H9 (cell line): ENCODE data around the gene NR3C2. TPM values are rescaled to one million over a fixed set of nuclear protein-coding genes. Genes with fewer than 3 reads are reported as not detected.

Experiments used
- DNase-seq: peaks from one replicate; pipeline ENCODE4 v3.0.0-alpha.2; 2017
- H2AFZ ChIP-seq: one replicate; pipeline ENCODE4 v1.6.1; 2013; ENCODE audit warnings: mild to moderate bottlenecking, low read length, control low read depth, moderate library complexity
- H2AK5ac ChIP-seq: 2 replicates; pipeline ENCODE4 v1.6.1; 2013; ENCODE audit warnings: low read length, control low read depth, mixed read lengths; ENCODE audit not compliant: insufficient read length
- H2BK120ac ChIP-seq: one replicate; pipeline ENCODE4 v1.6.1; 2013; ENCODE audit warnings: low read depth, mild to moderate bottlenecking, low read length, control low read depth, inconsistent platforms; ENCODE audit not compliant: poor library complexity, severe bottlenecking
- H2BK12ac ChIP-seq: 2 replicates; pipeline ENCODE4 v1.6.1; 2013; ENCODE audit warnings: low read length, control low read depth, mixed read lengths, low read depth; ENCODE audit not compliant: insufficient read length
- H2BK15ac ChIP-seq: 2 replicates; pipeline ENCODE4 v1.6.1; 2013; ENCODE audit warnings: low read depth, low read length, control low read depth
- H2BK20ac ChIP-seq: one replicate; pipeline ENCODE4 v1.6.1; 2013; ENCODE audit warnings: low read depth, mild to moderate bottlenecking, low read length, control low read depth, inconsistent platforms; ENCODE audit not compliant: poor library complexity, severe bottlenecking
- H2BK5ac ChIP-seq: 2 replicates; pipeline ENCODE4 v1.6.1; 2013; ENCODE audit warnings: low read length, control low read depth, mixed read lengths; ENCODE audit not compliant: insufficient read length
- H3K14ac ChIP-seq: 2 replicates; pipeline ENCODE4 v1.6.1; 2013; ENCODE audit warnings: low read length, control low read depth; ENCODE audit not compliant: insufficient read depth
- H3K18ac ChIP-seq: 2 replicates; pipeline ENCODE4 v1.6.1; 2013; ENCODE audit warnings: low read depth, mild to moderate bottlenecking, mixed read lengths, low read length, control low read depth; ENCODE audit not compliant: insufficient read length
- H3K23ac ChIP-seq: 2 replicates; pipeline ENCODE4 v1.6.1; 2013; ENCODE audit warnings: low read length, control low read depth, mixed read lengths, low read depth; ENCODE audit not compliant: insufficient read length
- H3K23me2 ChIP-seq: 2 replicates; pipeline ENCODE4 v1.6.1; 2013; ENCODE audit warnings: low read depth, mild to moderate bottlenecking, mixed read lengths, low read length, control low read depth; ENCODE audit not compliant: insufficient read length, poor library complexity, severe bottlenecking
- H3K27ac ChIP-seq: 2 replicates; pipeline ENCODE4 v1.5.1; 2013; ENCODE audit warnings: low read length, control low read depth, mixed read lengths, low read depth; ENCODE audit not compliant: insufficient read length
- H3K27me3 ChIP-seq: 2 replicates; pipeline ENCODE4 v1.6.1; 2013; ENCODE audit warnings: low read length, control low read depth, inconsistent platforms; ENCODE audit not compliant: insufficient read depth
- H3K4ac ChIP-seq: 2 replicates; pipeline ENCODE4 v1.6.1; 2013; ENCODE audit warnings: low read depth, mild to moderate bottlenecking, control low read depth, inconsistent platforms, low read length, moderate library complexity
- H3K4me1 ChIP-seq: 2 replicates; pipeline ENCODE4 v1.6.1; 2013; ENCODE audit warnings: low read length, control low read depth, inconsistent platforms; ENCODE audit not compliant: insufficient read depth
- H3K4me2 ChIP-seq: 2 replicates; pipeline ENCODE4 v1.6.1; 2013; ENCODE audit warnings: low read length, control low read depth, mixed read lengths; ENCODE audit not compliant: insufficient read length, insufficient read depth
- H3K56ac ChIP-seq: 2 replicates; pipeline ENCODE4 v1.6.1; 2013; ENCODE audit warnings: low read depth, mild to moderate bottlenecking, mixed read lengths, low read length, control low read depth; ENCODE audit not compliant: insufficient read length
- H3K79me1 ChIP-seq: 2 replicates; pipeline ENCODE4 v1.6.1; 2013; ENCODE audit warnings: low read depth, mild to moderate bottlenecking, moderate library complexity, low read length, control low read depth, inconsistent platforms; ENCODE audit not compliant: insufficient read depth, poor library complexity, severe bottlenecking
- H3K79me2 ChIP-seq: 2 replicates; pipeline ENCODE4 v1.6.1; 2013; ENCODE audit warnings: low read length, control low read depth, inconsistent platforms; ENCODE audit not compliant: insufficient read depth
- H3K9ac ChIP-seq: 2 replicates; pipeline ENCODE4 v1.6.1; 2013; ENCODE audit warnings: low read length, control low read depth, mixed read lengths; ENCODE audit not compliant: insufficient read length; ENCODE audit errors: extremely low read depth
- H3K9me3 ChIP-seq: one replicate; pipeline ENCODE4 v1.6.1; 2013; ENCODE audit warnings: low read depth, low read length, inconsistent platforms; ENCODE audit not compliant: control insufficient read depth
- H3T11ph ChIP-seq: one replicate; pipeline ENCODE4 v1.6.1; 2013; ENCODE audit warnings: mild to moderate bottlenecking, low read length, control low read depth, inconsistent platforms
- H4K20me1 ChIP-seq: one replicate; pipeline ENCODE4 v1.6.1; 2013; ENCODE audit not compliant: control insufficient read depth, insufficient read length, insufficient read depth
- H4K5ac ChIP-seq: 2 replicates; pipeline ENCODE4 v1.6.1; 2013; ENCODE audit warnings: low read depth, mild to moderate bottlenecking, mixed read lengths, low read length, control low read depth; ENCODE audit not compliant: insufficient read length
- H4K8ac ChIP-seq: replicated peaks from 2 replicates; pipeline ENCODE4 v1.6.1; 2013; ENCODE audit warnings: low read length, control low read depth, mixed read lengths, low read depth; ENCODE audit not compliant: insufficient read length
- H4K91ac ChIP-seq: 2 replicates; pipeline ENCODE4 v1.6.1; 2013; ENCODE audit warnings: low read depth, mild to moderate bottlenecking, moderate library complexity, mixed read lengths, low read length, control low read depth; ENCODE audit not compliant: insufficient read length
- H3K27ac Mint-ChIP-seq, 3 experiments: 2 replicates in 2 of 3; 3 replicates in 1 of 3; pipeline ENCODE4 v1.8.0; 2020 to 2021; ENCODE audit warnings: mixed read lengths in 3 of 3, mild to moderate bottlenecking in 1 of 3, moderate library complexity in 1 of 3
- H3K27me3 Mint-ChIP-seq: 2 replicates; pipeline ENCODE4 v1.8.0; 2021; ENCODE audit warnings: low read depth, mild to moderate bottlenecking, moderate library complexity, mixed read lengths
- H3K36me3 Mint-ChIP-seq, 3 experiments: 2 replicates in 2 of 3; 3 replicates in 1 of 3; pipeline ENCODE4 v1.8.0; 2020 to 2021; ENCODE audit warnings: low read depth in 3 of 3, mixed read lengths in 3 of 3; ENCODE audit not compliant: insufficient read depth in 1 of 3
- H3K4me1 Mint-ChIP-seq, 2 experiments: 2 replicates each; pipeline ENCODE4 v1.8.0; 2020; ENCODE audit warnings: mixed read lengths in 2 of 2
- H3K4me3 Mint-ChIP-seq, 2 experiments: 2 replicates in 1 of 2; 3 replicates in 1 of 2; pipeline ENCODE4 v1.8.0; 2020 to 2021; ENCODE audit warnings: mild to moderate bottlenecking in 2 of 2, mixed read lengths in 2 of 2, moderate library complexity in 1 of 2
- H3K9me3 Mint-ChIP-seq, 2 experiments: 2 replicates in 1 of 2; 3 replicates in 1 of 2; pipeline ENCODE4 v1.8.0; 2020; ENCODE audit warnings: mild to moderate bottlenecking in 2 of 2, mixed read lengths in 2 of 2, moderate library complexity in 1 of 2
- WGBS: extraction: QIAGEN DNeasy Blood & Tissue Kit; methylation state at CpG from one replicate; pipeline ENCODE4 v1.1.7; 2013; ENCODE audit warnings: missing lambda C conversion rate, low lambda C conversion rate, mixed read lengths; ENCODE audit not compliant: insufficient read length; ENCODE audit errors: extremely low coverage; 5-methylcytosine and 5-hydroxymethylcytosine counted together
- total RNA-seq: library from RNA; stranded (reverse); gene quantifications from 2 replicates; pipeline ENCODE4 v1.2.1, GENCODE V29; 2021
- TF ChIP-seq, protein P1 (sequence below): fragments of 200-600 bp; sonication (generic); conservative IDR thresholded peaks from 3 replicates; pipeline ENCODE4 v1.8.0; 2021; ENCODE audit warnings: antibody characterized with exemption, mild to moderate bottlenecking

The NR3C2 gene
- total RNA-seq, 1 experiment from 2014 or later, result 1.4 TPM

DNA sequence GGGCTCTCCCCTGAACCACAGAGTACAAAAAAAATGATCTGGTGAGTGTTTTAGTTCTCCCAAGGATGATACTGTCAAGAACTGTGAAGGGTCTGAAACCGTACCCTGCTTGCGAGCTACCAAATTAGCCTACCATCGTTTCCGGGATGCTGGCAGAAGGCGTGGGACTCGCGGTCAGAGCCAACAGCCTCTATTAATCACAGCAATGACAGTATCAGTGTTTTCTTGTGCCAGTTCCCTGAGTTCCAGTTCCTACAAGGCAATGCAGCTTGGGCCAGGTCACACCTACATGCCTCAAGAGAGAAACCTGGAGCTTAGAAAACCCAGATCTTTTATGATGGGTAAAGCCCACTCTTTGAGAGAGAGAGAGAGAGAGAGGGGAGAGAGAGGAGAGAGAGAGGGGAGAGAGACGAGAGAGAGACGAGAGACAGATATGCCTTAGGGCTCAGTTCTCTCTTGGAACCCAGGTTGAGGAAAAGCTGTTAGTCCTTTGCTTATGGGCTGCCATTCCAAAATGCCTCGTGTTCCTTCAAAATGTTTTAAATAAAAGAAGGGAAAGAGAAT lies 382.5 kb downstream of the NR3C2 start:
- Histone ChIP-seq H2BK20ac (no peak overlapping the region), H2BK120ac (no peak overlapping the region), H3K79me1 (no peaks in the 10 kb centered on the region), H3K56ac (no peak overlapping the region), H4K8ac (no peak overlapping the region), H3K4me2 (no peak overlapping the region), H4K91ac (no peak overlapping the region), H2AFZ (no peak overlapping the region), H3K9me3 (no peaks in the 10 kb centered on the region), H4K5ac (no peak overlapping the region), H3T11ph (no peak overlapping the region), H2BK15ac (no peak overlapping the region), H3K27me3 (no peaks in the 10 kb centered on the region), H2AK5ac (no peak overlapping the region), H3K79me2 (no peaks in the 10 kb centered on the region), H4K20me1 (no peaks in the 10 kb centered on the region), H3K14ac (no peak overlapping the region), H3K9ac (no peak overlapping the region), H3K4ac (no peak overlapping the region), H3K23ac (no peak overlapping the region), H3K4me1 (peaks cover 5% of the 10 kb centered on the region; the same call in 1 of the 2 replicates), H3K27ac (no peak overlapping the region), H3K18ac (no peak overlapping the region), H3K23me2 (no peaks in the 10 kb centered on the region), H2BK5ac (no peak overlapping the region), H2BK12ac (no peak overlapping the region)
- H3K9me3 Mint-ChIP-seq, result no peaks in the 10 kb centered on the region
- no peak for DNase-seq
- peak overlapping the region in 2 of 3 experiments; percentile 9 to 19; a peak in 3 of 7 replicates for H3K27ac Mint-ChIP-seq
- H3K27me3 Mint-ChIP-seq, result no peaks in the 10 kb centered on the region
- H3K4me3 Mint-ChIP-seq, result no peak overlapping the region
- H3K36me3 Mint-ChIP-seq, result no peaks in the 10 kb centered on the region
- H3K4me1 Mint-ChIP-seq, result peaks cover 23 to 28% of the 10 kb centered on the region in 2 experiments
- WGBS, result no CpG with 5 or more reads among the region's 10 CpGs
- TF ChIP-seq, protein P1, sequence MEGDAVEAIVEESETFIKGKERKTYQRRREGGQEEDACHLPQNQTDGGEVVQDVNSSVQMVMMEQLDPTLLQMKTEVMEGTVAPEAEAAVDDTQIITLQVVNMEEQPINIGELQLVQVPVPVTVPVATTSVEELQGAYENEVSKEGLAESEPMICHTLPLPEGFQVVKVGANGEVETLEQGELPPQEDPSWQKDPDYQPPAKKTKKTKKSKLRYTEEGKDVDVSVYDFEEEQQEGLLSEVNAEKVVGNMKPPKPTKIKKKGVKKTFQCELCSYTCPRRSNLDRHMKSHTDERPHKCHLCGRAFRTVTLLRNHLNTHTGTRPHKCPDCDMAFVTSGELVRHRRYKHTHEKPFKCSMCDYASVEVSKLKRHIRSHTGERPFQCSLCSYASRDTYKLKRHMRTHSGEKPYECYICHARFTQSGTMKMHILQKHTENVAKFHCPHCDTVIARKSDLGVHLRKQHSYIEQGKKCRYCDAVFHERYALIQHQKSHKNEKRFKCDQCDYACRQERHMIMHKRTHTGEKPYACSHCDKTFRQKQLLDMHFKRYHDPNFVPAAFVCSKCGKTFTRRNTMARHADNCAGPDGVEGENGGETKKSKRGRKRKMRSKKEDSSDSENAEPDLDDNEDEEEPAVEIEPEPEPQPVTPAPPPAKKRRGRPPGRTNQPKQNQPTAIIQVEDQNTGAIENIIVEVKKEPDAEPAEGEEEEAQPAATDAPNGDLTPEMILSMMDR, result no peak
